GM12891 (cell line): ENCODE results near the gene C1orf122.

Source experiments
- POLR2A ChIP-seq: IDR thresholded peaks from 2 replicates; pipeline ENCODE4 v1.6.1; 2011; ENCODE audit warnings: low read depth, low read length, control low read depth
- POLR2AphosphoS5 ChIP-seq: IDR thresholded peaks from 2 replicates; pipeline ENCODE4 v1.6.1; 2011; ENCODE audit warnings: low read depth, low read length, control low read depth
- SPI1 ChIP-seq: IDR thresholded peaks from 2 replicates; pipeline ENCODE4 v1.6.1; 2011; ENCODE audit warnings: low read depth, low read length, control low read depth

GRCh38 chr1:37765916-37766664 is 41.5 kb upstream of the C1orf122 start:
- TF ChIP-seq POLR2A = no peak
- TF ChIP-seq SPI1 = no peak
- TF ChIP-seq POLR2AphosphoS5 = no peak
